HG02943 (cell line): ENCODE measurements around the gene CCNB1IP1.
A peak's percentile ranks its signal among the peaks of the same experiment; 100 is the strongest.
"Not testable (repeated sequence)": the region's sequence is repeated elsewhere in the genome, so short reads cannot be mapped to it uniquely, and the experiment has no call there.

Experiments
- ATAC-seq: cut with Tn5 transposase; IDR thresholded peaks from one replicate; pipeline ENCODE4 v1.9.1; 2021; ENCODE audit warnings: mild to moderate bottlenecking, low read depth, moderate library complexity; ENCODE audit not compliant: unreplicated experiment

The CCNB1IP1 gene

GRCh38 chr14:20332788-20333493 lies at the start of gene CCNB1IP1:
CCNB1IP1 (minus strand) TSS chr14:20333279; CDS start chr14:20316523, 16,756 bp downstream.
- ATAC-seq, result peak; percentile 92

GRCh38 chr14:20382526-20382925 lies 49.4 kb upstream of the CCNB1IP1 start:
- no peak for ATAC-seq

- no peak for ATAC-seq
Measured at GRCh38 chr14:20381341-20381740, 48.3 kb upstream of the CCNB1IP1 start.

GRCh38 chr14:20380681-20381080 lies 47.6 kb upstream of the CCNB1IP1 start:
- no peak for ATAC-seq

- ATAC-seq, result no peak
Measured at GRCh38 chr14:20379743-20380142, 46.7 kb upstream of the CCNB1IP1 start.

GRCh38 chr14:20377171-20377570 lies 44.1 kb upstream of the CCNB1IP1 start:
- no peak for ATAC-seq

- no peak for ATAC-seq
Measured at GRCh38 chr14:20376071-20376588, 43.1 kb upstream of the CCNB1IP1 start.

- ATAC-seq, result no peak
Measured at GRCh38 chr14:20375471-20375870, 42.4 kb upstream of the CCNB1IP1 start.

- no peak for ATAC-seq
Measured at GRCh38 chr14:20372796-20373195, 39.7 kb upstream of the CCNB1IP1 start.

GRCh38 chr14:20365928-20366327 lies 32.8 kb upstream of the CCNB1IP1 start:
- ATAC-seq, result no peak

- not testable (repeated sequence) for ATAC-seq
Measured at GRCh38 chr14:20358474-20358873, 25.4 kb upstream of the CCNB1IP1 start.

- no peak for ATAC-seq
Measured at GRCh38 chr14:20356422-20356821, 23.3 kb upstream of the CCNB1IP1 start.

GRCh38 chr14:20350860-20351259 lies 17.8 kb upstream of the CCNB1IP1 start:
- no peak for ATAC-seq

GRCh38 chr14:20350282-20350681 lies 17.2 kb upstream of the CCNB1IP1 start:
- ATAC-seq, result no peak

GRCh38 chr14:20347747-20348146 lies 14.7 kb upstream of the CCNB1IP1 start:
- no peak for ATAC-seq

GRCh38 chr14:20346713-20347112 lies 13.6 kb upstream of the CCNB1IP1 start:
- no peak for ATAC-seq

- ATAC-seq, result no peak
Measured at GRCh38 chr14:20345366-20345765, 12.3 kb upstream of the CCNB1IP1 start.

- no peak for ATAC-seq
Measured at GRCh38 chr14:20343862-20344220, 10.8 kb upstream of the CCNB1IP1 start.

- ATAC-seq, result peak; percentile 89
Measured at GRCh38 chr14:20343092-20343861, 10.2 kb upstream of the CCNB1IP1 start, which contains the start of gene PARP2. PARP2 (plus strand) TSS chr14:20343635; CDS start chr14:20343642, 7 bp downstream.

- no peak for ATAC-seq
Measured at GRCh38 chr14:20341646-20342045, 8.6 kb upstream of the CCNB1IP1 start.

GRCh38 chr14:20341032-20341431 lies 8.0 kb upstream of the CCNB1IP1 start:
- ATAC-seq, result not testable (repeated sequence)

- ATAC-seq, result no peak
Measured at GRCh38 chr14:20334017-20334416, 938 bp upstream of the CCNB1IP1 start.
